Ureter (tissue), 1 donor: ENCODE results near the gene NLN. TPM values are rescaled to one million over a fixed set of nuclear protein-coding genes. Genes with fewer than 3 reads are reported as not detected.
"Not testable (repeated sequence)": the region's sequence is repeated elsewhere in the genome, so short reads cannot be mapped to it uniquely, and the experiment has no call there.

Source experiments
- DNase-seq: peaks from one replicate; pipeline ENCODE4 v3.0.0-alpha.2; 2020; ENCODE audit warnings: low spot score
- total RNA-seq: library from RNA; stranded (reverse); gene quantifications from one replicate; pipeline ENCODE4 v1.2.4, GENCODE V29; 2023
- donor health status: DM: yes; HTN: yes; CAD: no.

NLN gene
- 23.8 TPM for total RNA-seq

DNA sequence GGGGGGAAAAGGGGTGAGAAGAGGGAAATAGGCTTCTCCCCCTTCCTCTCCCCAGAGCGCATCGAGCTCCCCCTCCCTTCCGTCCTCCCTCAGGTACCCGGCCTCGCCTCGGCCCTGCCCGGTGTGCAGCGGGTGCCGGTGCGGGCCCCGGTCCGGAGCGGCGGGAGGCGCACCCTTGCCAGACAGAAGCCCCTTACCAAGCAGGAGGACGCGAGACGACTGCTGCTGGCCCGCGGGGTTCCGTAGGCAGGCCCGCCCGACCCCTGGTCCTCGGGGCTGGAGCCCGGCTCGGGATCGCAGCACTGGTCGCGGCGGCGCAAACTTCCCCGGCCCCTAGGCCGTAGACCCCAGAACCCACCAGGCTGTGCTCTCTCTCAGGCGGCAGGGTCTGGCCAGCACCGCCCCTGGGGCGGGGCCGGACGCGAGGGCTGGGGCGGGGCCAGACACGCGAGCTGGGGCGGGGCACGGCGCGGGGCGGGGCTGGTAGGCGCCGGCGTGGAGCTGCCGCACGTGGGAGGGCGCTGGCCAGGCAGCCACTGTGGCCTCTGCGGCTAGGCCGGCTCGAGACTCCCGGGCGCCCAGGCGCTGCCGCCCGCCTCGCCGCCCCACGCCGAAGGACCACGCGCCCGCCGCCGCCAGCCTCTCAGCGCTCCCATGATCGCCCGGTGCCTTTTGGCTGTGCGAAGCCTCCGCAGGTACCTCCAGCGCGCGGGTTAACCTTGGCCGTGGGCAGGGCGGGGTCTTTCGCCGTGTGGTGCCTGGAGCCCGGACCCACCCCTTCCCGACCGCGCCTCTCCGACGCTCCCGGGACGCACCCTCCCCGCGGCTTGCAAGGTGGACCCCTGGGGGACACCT, at the start of gene NLN, which contains the start of gene SGTB:
NLN (plus strand) TSS at position 486 of the 855 bp plus-strand sequence; CDS start at position 655, 169 bp downstream.
SGTB (minus strand) TSS at position 390 of the 855 bp plus-strand sequence. CDS start 1,302 bp downstream, outside the sequence.
- DNase-seq, result peak; percentile 83

DNA sequence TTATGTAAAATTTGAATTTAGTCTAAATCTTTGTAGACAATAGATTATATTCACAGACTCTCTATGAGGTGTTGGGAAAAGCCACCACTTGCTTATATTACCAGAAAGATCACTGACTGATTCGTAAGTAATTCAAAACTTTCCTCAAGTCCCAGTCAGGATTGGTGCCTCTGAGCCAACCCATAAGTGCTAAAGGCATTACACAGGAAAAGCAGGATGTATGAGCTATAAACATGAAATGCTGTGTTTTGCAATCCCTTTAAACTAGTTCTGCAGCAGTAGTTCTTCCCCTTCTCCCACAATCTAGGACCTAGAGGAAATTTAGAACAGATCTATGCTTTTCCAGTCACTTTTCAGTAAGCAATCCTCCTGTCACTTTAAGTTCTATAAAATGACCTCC, 49.2 kb upstream of the NLN start:
- DNase-seq, result no peak

DNA sequence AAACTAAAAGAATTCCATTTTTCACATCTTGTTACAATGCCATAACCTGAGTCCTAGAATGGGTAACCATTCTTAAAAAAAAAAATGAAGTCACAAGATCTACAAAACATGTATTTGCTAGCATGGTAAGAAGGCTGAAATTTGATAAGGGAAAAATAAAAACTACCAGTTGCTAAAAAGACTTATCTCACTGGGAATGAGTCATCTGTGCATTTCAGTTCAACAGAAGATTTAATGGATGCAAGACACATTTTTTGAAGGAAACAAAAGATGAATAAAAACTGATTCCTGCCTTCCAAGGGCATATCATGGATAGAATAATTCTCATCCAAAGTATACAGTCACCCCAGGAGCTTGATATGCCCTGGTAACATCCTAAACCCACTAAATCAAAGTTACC, 47.3 kb upstream of the NLN start:
- no peak for DNase-seq

DNA sequence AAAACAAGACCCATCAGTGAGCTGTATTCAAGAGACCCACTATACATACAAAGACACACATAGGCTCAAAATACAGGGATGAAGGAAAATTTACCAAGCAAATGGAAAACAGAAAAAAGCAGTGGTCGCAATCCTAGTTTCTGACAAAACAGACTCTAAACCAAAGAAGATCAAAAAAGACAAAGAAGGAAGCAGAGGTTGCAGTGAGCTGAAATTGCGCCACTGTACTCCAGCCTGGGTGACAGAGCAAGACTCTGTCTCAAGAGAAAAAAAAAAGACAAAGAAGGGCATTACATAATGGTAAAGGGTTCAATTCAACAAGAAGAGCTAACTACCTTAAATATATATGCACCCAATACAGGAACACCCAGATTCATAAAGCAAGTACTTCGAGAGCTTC, 45.9 kb upstream of the NLN start:
- DNase-seq, result not testable (repeated sequence)

DNA sequence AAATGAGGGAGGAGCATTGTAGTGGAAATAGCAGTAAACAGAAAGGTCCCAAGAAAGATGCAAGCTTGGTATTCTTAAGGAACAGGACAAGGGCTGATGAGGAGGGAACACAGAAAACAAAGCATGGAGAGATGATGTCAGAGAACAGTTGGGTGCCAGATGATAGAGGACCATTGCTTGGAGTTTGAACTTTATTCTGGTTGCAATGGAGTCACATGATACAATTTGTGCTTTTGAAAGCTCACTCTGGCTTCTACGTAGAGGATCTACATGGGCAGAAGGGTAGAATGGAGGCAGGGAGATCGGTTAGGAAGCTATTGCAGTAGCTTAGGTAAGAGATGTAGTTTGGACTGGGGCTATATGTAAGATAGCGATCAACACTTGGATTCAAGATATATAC, 39.9 kb upstream of the NLN start:
- DNase-seq, result no peak

DNA sequence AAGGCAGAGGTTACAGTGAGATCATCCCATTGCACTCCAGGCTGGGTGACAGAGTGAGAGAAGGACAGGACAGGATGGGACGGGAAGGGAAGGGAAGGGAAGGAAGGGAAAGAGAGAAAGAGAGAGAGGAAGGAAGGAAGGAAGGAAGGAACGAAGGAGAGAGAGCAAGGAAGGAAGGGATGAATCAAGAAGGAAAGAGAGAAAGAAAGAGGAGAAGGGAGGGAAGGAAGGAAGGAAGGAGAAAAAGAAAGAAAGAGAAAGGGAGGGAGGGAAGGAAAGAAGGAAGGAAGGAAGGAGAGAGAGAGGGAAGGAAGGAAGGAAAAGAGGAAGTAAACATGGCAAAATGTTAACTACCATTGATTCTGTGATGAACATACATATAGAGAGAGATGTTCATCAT, 28.9 kb upstream of the NLN start:
- no peak for DNase-seq

DNA sequence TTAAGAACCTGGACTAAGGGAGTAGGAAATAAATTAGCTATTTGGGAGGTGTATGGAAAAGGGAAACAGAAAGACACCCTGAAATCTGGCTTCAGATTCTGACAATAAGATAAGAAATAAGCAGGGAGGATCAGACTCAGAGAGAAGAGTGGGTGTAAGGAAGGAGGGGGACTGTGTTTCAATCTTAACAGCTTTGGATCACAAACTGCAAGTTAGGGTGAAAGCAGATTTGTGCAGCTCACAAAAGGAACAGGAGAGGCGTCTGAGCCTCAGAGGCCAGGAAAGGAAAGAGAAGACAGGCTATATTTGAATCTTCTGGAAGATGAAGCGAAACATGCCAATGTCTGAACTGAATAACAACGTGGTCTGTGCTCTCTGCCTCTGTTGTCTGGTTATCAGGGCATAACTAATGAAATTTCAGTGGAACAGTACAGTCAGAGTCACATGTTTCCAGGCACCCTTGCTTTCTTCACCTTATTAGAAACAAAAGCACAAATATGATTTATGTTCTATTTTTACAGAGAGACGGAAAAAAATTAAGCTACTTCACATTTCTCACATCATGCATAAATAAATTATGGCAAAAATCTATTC, 26.7 kb upstream of the NLN start:
- DNase-seq, result no peak

DNA sequence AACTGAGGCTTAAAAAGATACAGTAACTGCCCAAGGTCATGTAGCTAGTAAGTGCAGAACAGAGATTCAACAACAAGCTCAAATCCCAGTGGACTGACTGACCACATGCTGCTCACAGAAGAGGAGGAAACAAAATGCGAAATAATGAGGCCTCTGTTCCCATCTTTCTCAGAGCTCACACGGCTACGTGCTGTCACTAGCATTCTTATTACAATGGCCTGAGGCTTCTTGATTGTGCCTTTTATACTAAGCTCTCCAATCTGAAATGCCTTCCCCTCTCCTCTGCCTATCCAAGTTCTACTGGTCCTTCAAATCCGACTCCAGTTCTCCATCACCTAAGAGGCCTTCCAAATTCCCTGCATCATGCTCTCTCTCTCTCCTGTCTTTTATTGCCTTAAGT, 26.1 kb upstream of the NLN start:
- no peak for DNase-seq

DNA sequence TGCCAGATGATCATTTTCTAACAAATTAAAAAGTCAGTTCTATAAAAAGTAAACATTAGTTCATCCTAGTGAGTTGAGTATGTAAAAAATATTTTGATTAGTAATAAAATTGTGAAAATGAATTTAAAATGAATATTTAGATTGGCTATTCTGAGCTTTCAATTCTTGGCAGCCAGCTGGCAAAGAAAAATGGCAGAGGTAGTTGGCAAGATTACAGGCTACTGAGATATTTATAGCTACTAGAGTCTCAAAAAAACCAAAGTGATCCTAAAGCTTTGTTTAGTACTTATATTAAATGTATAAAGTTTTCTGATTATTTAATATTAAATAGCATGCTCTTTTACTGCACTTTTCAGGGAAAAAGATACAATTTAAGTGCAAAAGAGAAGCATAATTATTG, 25.1 kb upstream of the NLN start:
- no peak for DNase-seq

DNA sequence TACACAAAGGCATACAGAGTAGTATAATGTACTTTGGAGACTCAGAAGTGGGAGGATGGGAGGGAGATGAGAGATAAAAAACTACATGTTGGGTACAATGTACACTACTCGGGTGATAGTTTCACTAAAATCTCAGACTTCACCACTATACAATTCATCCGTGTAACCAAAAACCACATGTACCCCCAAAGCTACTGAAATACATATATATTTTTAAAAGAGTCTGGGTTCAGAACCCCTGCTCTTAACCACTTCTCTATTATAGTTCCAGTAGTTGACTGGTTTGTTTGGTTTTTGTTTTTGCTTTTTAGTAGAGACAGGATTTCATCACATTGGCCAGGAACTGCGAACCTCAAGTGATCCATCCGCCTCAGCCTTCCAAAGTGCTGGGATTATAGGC, 22.7 kb upstream of the NLN start:
- DNase-seq, result no peak

DNA sequence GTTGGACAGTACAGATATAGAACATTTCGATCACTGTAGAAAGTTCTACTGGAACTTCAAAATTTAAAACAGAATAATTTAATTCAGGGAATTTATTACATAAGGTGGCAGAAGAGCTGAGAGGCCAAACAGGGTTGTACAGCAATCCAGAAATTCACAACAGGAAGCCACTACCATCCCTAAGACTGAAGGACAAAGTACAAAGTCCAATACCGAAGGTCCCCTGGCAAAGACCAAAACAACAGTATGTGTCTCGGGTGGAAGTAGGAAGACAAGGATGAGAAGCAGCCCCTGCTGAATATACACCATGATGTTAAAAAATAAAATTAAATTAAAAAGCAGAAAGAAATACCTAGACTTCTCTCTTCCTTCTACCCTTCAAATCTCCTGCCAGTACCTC, 20.0 kb upstream of the NLN start:
- DNase-seq, result no peak

DNA sequence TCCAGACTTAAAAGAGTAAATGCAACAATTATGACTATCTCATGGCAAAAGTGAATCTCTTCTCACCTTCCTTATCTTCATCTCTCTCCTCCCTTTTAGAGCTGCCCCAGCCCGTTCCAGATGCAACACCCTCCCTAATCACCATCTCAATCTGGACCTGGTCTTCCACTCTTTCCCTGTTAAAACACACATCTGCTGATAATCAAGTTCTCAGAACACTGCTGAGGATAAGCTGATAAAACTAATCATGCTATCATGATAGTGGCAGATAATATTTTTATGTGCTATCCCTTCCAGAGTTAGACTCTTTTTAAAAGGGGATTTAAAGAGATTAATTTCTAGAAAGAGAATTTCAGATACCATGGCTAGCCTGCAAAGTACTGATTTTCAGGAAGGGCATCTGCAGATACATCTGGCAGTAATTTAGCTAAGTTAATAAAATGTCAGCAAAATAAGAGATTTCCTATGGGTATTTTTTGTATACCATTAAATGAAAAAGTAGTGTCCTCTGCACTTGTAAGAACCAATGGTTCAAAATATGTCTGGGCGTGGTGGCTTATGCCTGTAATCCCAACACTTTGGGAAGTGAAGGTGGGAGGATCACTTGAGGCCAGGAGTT, 17.3 kb upstream of the NLN start:
- DNase-seq, result no peak

DNA sequence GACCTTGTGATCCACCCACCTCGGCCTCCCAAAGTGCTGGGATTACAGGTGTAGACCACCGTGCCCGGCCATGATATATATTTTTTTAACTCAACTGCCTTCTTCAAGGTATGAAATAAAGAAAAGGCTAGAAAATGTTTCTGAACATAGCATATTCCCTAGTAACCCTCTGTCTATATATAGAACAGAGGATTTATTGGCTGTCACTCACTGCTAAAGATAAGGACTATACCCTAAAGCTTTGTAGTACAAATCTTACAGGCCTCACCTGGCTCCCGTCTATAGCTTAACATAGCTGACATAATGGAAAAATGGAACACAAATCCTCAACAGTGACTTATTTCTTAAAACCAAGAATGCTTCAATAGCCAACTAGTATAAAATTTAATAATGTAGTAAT, 14.3 kb upstream of the NLN start:
- DNase-seq, result no peak

DNA sequence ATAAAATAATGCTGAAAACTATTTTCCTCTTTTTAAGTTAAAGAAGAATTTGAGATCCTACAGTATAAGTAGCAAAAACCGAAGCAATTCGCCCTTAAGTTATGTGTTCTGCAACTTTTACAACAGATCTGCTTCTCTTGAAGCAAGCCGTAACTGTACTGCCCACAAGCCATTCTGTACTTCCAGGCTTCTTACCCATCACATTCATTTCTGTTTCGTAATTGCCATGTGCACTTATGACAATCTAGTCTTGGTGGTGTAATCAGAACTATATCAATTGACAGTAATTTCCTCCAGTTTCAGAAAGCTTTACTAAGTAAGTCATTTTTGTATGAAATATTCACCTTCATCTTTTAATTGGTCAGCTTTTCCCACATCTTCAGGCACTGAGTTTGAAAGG, 13.9 kb upstream of the NLN start:
- no peak for DNase-seq

DNA sequence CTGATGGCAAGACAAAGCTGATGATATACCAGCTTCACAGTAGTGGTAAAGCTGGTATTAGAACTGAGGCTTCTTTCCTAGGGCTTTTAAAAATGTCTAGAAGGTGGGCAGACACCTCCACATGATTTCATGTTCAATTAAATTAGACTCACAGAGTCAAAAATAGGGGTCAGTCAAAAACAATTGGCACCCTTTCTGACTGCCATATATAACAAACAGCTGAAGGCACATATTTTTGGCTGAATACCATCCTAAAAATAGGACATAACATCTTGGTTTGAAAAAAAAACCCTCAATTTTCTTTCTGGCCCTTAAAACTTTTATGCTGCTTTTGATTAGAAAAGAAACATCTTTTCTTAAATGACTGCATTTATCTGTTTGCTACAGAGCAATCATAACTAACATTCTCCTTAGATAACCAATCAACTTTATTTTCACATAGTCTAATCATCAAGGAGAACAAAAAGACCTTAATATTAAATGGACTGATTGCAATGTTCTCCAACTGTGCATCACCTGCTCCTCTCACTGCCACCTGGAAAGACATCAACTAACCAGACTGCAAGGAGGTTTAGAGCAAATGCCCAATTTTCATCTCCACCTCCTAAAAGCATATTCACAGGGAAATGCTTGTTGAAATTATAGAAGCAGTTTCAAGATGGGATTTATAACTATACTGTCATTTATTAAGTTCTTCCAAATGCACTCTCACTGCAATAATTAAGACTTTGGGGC, 3.3 kb upstream of the NLN start:
- no peak for DNase-seq

DNA sequence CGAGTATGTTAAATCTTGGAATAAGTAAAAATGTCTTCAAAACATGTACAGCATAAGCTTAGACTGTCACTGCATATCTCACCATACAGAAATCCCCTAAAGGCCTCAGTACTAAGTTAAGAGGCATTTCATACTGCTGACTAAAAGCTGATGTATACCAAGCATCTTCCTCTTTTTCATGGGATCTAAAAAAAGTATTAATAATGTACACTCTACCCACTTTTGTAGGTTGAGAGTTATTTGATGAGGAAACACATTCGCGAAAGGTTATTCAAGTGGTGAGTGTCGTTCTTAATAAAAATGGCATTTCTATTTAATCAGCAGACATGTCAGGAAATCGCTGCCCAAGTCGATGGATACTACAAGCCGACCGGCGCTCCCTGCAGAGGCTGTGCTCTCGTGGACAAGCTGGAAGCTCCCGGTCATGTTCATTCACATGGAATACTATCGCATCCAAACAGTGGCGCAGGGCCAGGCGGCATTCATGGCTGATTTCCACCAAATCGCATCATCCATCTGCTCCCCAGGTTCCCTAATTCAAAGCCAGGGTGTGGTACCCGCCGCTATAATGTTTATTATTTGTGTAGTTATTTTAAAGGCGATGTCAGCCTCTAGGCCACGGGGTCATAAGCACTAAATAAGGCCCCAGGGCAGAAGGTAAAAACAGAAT, 820 bp upstream of the NLN start:
- peak; percentile 65 for DNase-seq

DNA sequence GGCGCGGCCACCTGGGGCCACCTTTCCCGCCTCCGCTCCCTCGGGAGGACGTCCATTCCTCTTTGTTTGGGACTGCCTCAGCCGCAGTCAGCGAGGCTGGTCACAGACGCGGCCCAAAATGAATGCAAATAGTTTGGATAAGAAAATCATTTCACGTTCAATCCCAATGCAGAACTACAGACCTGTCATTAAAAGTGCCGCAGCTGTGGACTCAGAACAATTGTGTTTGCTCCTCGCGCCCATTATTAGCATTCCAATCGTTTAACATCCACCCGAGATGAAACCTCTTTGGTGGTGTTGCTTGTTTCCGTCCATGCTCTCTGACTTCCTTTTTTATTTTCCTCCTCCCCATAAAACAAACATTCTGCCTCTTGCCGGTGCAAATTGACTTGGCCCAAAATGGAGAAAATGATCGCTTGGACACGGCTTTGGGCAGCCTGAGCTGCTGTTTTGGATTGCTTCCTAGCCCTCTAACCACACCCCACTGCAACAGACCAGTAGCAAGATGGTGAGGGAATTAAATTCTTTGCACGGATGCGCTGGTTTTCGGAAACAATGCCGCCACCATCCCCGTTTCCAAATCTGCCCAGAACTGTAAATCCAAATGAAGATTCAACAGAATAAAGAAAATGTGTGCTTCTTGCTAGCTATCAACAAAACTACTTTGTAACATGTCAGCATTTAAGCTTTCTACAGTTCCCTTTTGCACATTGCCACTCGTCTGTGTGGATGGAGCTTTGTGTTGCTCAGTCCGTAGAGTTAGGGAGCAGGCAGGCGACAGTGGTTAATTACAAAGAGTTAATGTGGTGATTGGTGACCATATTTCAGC, 784 bp downstream of the NLN start:
- DNase-seq, result no peak

DNA sequence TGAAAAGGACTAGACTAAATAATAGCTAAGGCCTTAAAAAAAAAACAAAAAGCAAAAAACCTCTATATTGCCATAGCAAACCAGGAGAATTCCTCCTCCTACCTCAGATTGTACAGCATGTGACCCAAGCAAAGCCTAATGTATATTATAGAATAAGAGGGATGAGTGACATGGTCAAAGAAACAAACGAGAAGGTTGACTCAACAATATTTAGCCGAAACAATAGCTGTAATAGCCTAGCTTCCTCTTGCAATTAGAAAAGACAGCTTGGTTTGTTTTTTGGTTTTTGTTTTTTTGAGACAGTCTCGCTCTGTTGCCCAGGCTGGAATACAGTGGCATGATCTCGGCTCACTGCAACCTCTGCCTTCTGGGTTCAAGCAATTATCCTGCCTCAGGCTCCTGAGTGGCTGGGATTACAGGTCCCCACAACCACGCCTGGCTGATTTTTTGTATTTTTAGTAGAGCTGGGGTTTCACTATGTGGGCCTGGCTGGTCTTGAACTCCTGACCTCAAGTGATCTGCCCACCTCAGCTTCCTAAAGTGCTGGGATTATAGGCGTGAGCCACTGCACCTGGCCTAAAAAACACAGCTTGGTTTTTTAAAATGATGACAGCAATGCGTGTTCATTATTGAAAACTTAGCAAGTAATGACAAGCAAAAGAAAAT, 5.6 kb downstream of the NLN start:
- no peak for DNase-seq

DNA sequence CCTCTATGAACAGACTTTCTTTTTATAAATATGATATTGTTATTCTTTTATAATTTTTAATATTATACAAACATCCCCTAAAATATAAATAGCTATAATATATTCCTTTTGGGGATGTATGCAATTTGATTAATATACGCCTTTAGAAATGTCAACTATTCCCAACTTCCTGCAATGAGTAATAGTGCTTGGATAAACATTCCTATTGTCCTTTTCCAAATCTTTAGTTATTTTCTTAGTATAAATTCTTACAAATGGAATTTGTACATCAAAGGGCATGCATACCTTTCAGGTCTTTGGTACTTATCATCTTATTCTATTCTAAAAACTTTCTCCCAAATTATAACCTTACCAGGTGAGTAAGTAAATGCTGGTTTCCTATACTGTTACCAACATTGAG, 6.2 kb downstream of the NLN start:
- DNase-seq, result no peak

DNA sequence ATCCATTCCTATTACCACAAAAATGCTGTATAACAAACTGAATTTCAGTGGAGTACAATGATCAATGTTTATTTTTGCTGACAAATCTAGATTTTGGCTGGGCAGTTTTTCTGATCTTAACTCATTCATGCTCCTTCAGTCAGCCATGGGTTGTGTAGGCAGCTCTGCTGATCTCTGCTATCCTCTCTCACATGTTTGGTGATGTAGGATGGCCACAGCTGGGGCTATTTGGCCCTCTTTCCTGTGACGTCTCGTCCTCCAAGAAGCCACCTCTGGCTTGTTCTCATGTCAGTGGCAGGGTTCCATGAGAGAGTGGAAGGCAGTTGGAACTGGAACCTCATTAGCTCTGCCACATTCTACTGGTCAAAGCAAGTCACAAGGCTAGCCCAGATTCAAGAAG, 8.9 kb downstream of the NLN start:
- DNase-seq, result no peak
